Gastrocnemius medialis (tissue), 4 donors: ENCODE measurements around the gene MS4A8.

Source experiments
- POLR2A ChIP-seq, 2 donors: fragments of 450-650 bp; IDR thresholded peaks; one replicate each; pipeline ENCODE4 v1.6.1; 2017; ENCODE audit warnings: antibody characterized with exemption in 2 of 2, mild to moderate bottlenecking in 2 of 2, moderate library complexity in 2 of 2
- TF ChIP-seq, protein P1 (sequence below), 5 experiments: fragments of 450-650 bp in 3 of 5; fragments of 200-600 bp in 2 of 5; sonication (generic) in 2 of 5; IDR thresholded peaks in 4 of 5; conservative IDR thresholded peaks in 1 of 5; 1 replicate in 4 of 5; 2 replicates in 1 of 5; pipeline ENCODE4 v1.5.1; 2016 to 2019; ENCODE audit warnings: antibody characterized with exemption in 5 of 5, mild to moderate bottlenecking in 3 of 5, moderate library complexity in 3 of 5

DNA sequence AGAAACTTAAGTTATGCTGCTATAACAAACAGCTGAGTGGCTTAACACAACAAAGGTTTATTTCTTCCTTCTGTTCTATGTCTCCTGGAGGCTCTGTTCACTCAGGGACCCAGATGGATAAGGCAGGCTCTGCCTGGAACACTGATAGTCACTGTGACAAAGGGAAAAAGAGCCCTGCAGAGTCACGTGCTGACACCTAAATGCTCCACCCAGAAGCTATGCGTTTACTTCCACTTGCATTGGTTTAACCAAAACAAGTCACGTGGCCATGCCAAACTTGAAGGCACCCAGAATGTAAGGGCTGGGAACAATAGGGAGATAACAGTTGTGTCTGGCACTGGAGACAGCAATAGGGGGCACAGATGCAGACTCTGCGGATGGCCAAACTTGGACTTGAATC, 53.9 kb downstream of the MS4A8 start:
- TF ChIP-seq, protein P1, sequence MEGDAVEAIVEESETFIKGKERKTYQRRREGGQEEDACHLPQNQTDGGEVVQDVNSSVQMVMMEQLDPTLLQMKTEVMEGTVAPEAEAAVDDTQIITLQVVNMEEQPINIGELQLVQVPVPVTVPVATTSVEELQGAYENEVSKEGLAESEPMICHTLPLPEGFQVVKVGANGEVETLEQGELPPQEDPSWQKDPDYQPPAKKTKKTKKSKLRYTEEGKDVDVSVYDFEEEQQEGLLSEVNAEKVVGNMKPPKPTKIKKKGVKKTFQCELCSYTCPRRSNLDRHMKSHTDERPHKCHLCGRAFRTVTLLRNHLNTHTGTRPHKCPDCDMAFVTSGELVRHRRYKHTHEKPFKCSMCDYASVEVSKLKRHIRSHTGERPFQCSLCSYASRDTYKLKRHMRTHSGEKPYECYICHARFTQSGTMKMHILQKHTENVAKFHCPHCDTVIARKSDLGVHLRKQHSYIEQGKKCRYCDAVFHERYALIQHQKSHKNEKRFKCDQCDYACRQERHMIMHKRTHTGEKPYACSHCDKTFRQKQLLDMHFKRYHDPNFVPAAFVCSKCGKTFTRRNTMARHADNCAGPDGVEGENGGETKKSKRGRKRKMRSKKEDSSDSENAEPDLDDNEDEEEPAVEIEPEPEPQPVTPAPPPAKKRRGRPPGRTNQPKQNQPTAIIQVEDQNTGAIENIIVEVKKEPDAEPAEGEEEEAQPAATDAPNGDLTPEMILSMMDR (IDR thresholded peaks at IDR 0.05 in 4 of 5, conservative IDR thresholded peaks at IDR 0.05 in 1 of 5): no peak
- TF ChIP-seq POLR2A (IDR thresholded peaks at IDR 0.05): no peak
